HCT116 (cell line): Measurements from ENCODE around the gene LPIN1. TPM values are rescaled to one million over a fixed set of nuclear protein-coding genes. Genes with fewer than 3 reads are reported as not detected.

Experiments used
- ATAC-seq: fragments of 200-7000 bp; cut with Tn5 transposase; 2 replicates; pipeline ENCODE4 v1.9.1; 2020; ENCODE audit warnings: mild to moderate bottlenecking, moderate library complexity
- BruUV-seq: library from RNA; stranded (reverse); fragments of 400-500 nt; replicated peaks from 2 replicates; lab custom pipeline; 2021; lab: Mats Ljungman, UMichigan
- CTCF ChIA-PET: fragments of 300-600 bp; sonication (Branson Sonifier 250); formaldehyde crosslinking; loops from one replicate; lab custom pipeline; 2021; ENCODE audit warnings: antibody characterized with exemption; lab: Charles Lee
- POLR2A ChIA-PET: fragments of 300-600, 350-600 bp; sonication (Branson Sonifier 250); formaldehyde crosslinking; loops from one replicate; lab custom pipeline; 2021; ENCODE audit warnings: antibody characterized with exemption; lab: Charles Lee
- RAD21 ChIA-PET, 2 experiments: fragments of 300-600 bp; sonication (Branson Sonifier 250); formaldehyde crosslinking; loops; one replicate each; lab custom pipeline; 2023; ENCODE audit warnings: low total read pairs in 2 of 2; ENCODE audit not compliant: uncharacterized antibody in 2 of 2, unreplicated experiment in 2 of 2, low non-redundant PET in 1 of 2; lab: Charles Lee
- DNase-seq: peaks from one replicate; pipeline ENCODE4 v3.0.0-alpha.2; 2010; ENCODE audit warnings: low read depth, low spot score
- H2AFZ ChIP-seq: fragments of 200-600 bp; shearing (Covaris generic), sonication (generic); 2 replicates; pipeline ENCODE4 v1.6.1; 2017; ENCODE audit warnings: low read depth, mixed run types, mixed read lengths, antibody characterized with exemption, low read length; ENCODE audit not compliant: poor library complexity, severe bottlenecking
- H3K27ac ChIP-seq: 2 replicates; pipeline ENCODE4 v1.5.1; 2012; ENCODE audit warnings: low read depth, low read length
- H3K27me3 ChIP-seq: fragments of 200-600 bp; sonication (generic); 2 replicates; pipeline ENCODE4 v1.6.1; 2016; ENCODE audit warnings: mixed run types, low read length, mixed read lengths; ENCODE audit not compliant: insufficient read depth
- H3K36me3 ChIP-seq, 2 experiments: fragments of 200-500 bp in 1 of 2; fragments of 200-600 bp in 1 of 2; sonication (Bioruptor generic) in 1 of 2; sonication (generic) in 1 of 2; 2 replicates each; pipeline versions ENCODE4 v1.5.1 to v1.6.1; 2014 to 2016; ENCODE audit warnings: low read length in 2 of 2, inconsistent platforms in 1 of 2, mixed read lengths in 1 of 2, mixed run types in 1 of 2; ENCODE audit not compliant: insufficient read depth in 2 of 2, control insufficient read depth in 1 of 2
- H3K4me1 ChIP-seq, 2 experiments: fragments of 200-600 bp in 1 of 2; sonication (generic) in 1 of 2; 2 replicates each; pipeline versions ENCODE4 v1.5.1 to v1.6.1; 2012 to 2017; ENCODE audit warnings: low read length in 2 of 2, inconsistent platforms in 1 of 2, mild to moderate bottlenecking in 1 of 2, mixed read lengths in 1 of 2, mixed run types in 1 of 2, moderate library complexity in 1 of 2; ENCODE audit not compliant: insufficient read depth in 2 of 2, control insufficient read depth in 1 of 2
- H3K4me2 ChIP-seq: fragments of 200-600 bp; sonication (generic); 2 replicates; pipeline ENCODE4 v1.6.1; 2017; ENCODE audit warnings: mixed run types, low read length, mixed read lengths
- H3K4me3 ChIP-seq, 2 experiments: fragments of 200-600 bp in 1 of 2; sonication (generic) in 1 of 2; replicated peaks in 1 of 2; 2 replicates each; pipeline ENCODE4 v1.5.1; 2011 to 2016; ENCODE audit warnings: low read length in 2 of 2, control low read depth in 1 of 2, low read depth in 1 of 2, mild to moderate bottlenecking in 1 of 2, mixed read lengths in 1 of 2, mixed run types in 1 of 2
- H3K79me2 ChIP-seq: fragments of 200-600 bp; sonication (generic); 2 replicates; pipeline ENCODE4 v1.6.1; 2017; ENCODE audit warnings: mild to moderate bottlenecking, mixed run types, low read length, moderate library complexity, mixed read lengths; ENCODE audit not compliant: insufficient read depth
- H3K9ac ChIP-seq: fragments of 200-600 bp; sonication (generic); 2 replicates; pipeline ENCODE4 v1.6.1; 2016; ENCODE audit warnings: low read length, mixed read lengths
- H3K9me2 ChIP-seq: fragments of 200-600 bp; sonication (generic), shearing (Covaris generic); 2 replicates; pipeline ENCODE4 v1.6.1; 2017; ENCODE audit warnings: mixed run types, mild to moderate bottlenecking, moderate library complexity; ENCODE audit not compliant: insufficient read depth
- H3K9me3 ChIP-seq, 2 experiments: fragments of 200-500 bp in 1 of 2; fragments of 200-600 bp in 1 of 2; sonication (Bioruptor generic) in 1 of 2; sonication (generic) in 1 of 2; 2 replicates each; pipeline ENCODE4 v1.6.1; 2014 to 2017; ENCODE audit warnings: low read length in 2 of 2, mixed read lengths in 2 of 2, inconsistent platforms in 1 of 2, low read depth in 1 of 2, mild to moderate bottlenecking in 1 of 2, mixed run types in 1 of 2, moderate library complexity in 1 of 2; ENCODE audit not compliant: control insufficient read depth in 1 of 2, insufficient read depth in 1 of 2
- H4K20me1 ChIP-seq: fragments of 200-600 bp; sonication (generic), shearing (Covaris generic); 2 replicates; pipeline ENCODE4 v1.6.1; 2017; ENCODE audit warnings: mixed run types, mild to moderate bottlenecking, moderate library complexity; ENCODE audit not compliant: insufficient read depth
- ATF3 ChIP-seq: IDR thresholded peaks from 2 replicates; pipeline ENCODE4 v1.6.1; 2012
- CEBPB ChIP-seq: IDR thresholded peaks from 2 replicates; pipeline ENCODE4 v1.6.1; 2012; ENCODE audit warnings: low read depth
- EZH2 ChIP-seq: fragments of 200-600 bp; sonication (generic); IDR thresholded peaks from 2 replicates; pipeline ENCODE4 v1.6.1; 2017; ENCODE audit warnings: antibody characterized with exemption, mixed run types
- EZH2phosphoT487 ChIP-seq: fragments of 200-600 bp; IDR thresholded peaks from 2 replicates; pipeline ENCODE4 v1.6.1; 2018; ENCODE audit warnings: antibody characterized with exemption, borderline replicate concordance
- FOSL1 ChIP-seq: IDR thresholded peaks from 2 replicates; pipeline ENCODE4 v1.6.1; 2012; ENCODE audit warnings: low read depth
- POLR2A ChIP-seq: IDR thresholded peaks from 2 replicates; pipeline ENCODE4 v1.7.0; 2011; ENCODE audit warnings: borderline replicate concordance; ENCODE audit not compliant: insufficient read depth, insufficient read length; ENCODE audit errors: extremely low read depth
- POLR2AphosphoS5 ChIP-seq: IDR thresholded peaks from 2 replicates; pipeline ENCODE4 v1.6.1; 2011; ENCODE audit warnings: mild to moderate bottlenecking, low read depth, low read length, moderate library complexity
- SIN3A ChIP-seq: IDR thresholded peaks from 2 replicates; pipeline ENCODE4 v1.6.1; 2012; ENCODE audit warnings: low read depth
- SP1 ChIP-seq: IDR thresholded peaks from 2 replicates; pipeline ENCODE4 v1.6.1; 2012; ENCODE audit warnings: low read depth
- TCF7L2 ChIP-seq: IDR thresholded peaks from 2 replicates; pipeline ENCODE4 v1.7.0; 2011; ENCODE audit warnings: borderline replicate concordance, inconsistent platforms; ENCODE audit not compliant: insufficient read depth, insufficient read length; ENCODE audit errors: extremely low read depth
- ZFX ChIP-seq: fragments of 450-650 bp; IDR thresholded peaks from 2 replicates; pipeline ENCODE4 v1.6.1; 2017
- ZNF274 ChIP-seq: fragments of 200-500 bp; sonication (Bioruptor generic); IDR thresholded peaks from 2 replicates; pipeline ENCODE4 v1.6.1; 2014; ENCODE audit warnings: mild to moderate bottlenecking, low read depth, low read length, inconsistent platforms
- intact Hi-C: fragments of 100-400 bp; cut with micrococcal nuclease; formaldehyde crosslinking; loops from 2 replicates; pipeline ENCODE4 v1.10.0; 2022
- total RNA-seq: library from RNA; stranded (reverse); gene quantifications from one replicate; pipeline ENCODE4 v1.2.1, GENCODE V29; 2021; ENCODE audit not compliant: unreplicated experiment
- TF ChIP-seq, protein P1 (sequence below): IDR thresholded peaks from 2 replicates; pipeline ENCODE4 v1.6.1; 2012; ENCODE audit warnings: low read depth
- TF ChIP-seq, protein P2 (sequence below), 3 experiments: fragments of 200-600 bp in 1 of 3; sonication (generic) in 1 of 3; IDR thresholded peaks in 2 of 3; conservative IDR thresholded peaks in 1 of 3; 2 replicates each; pipeline ENCODE4 v1.5.1; 2012 to 2017; ENCODE audit warnings: low read depth in 2 of 3, low read length in 2 of 3, antibody characterized with exemption in 1 of 3, borderline replicate concordance in 1 of 3, control low read depth in 1 of 3, mild to moderate bottlenecking in 1 of 3, mixed read lengths in 1 of 3, mixed run types in 1 of 3, moderate library complexity in 1 of 3; ENCODE audit not compliant: insufficient read depth in 1 of 3

The LPIN1 gene
- total RNA-seq, 1 experiment from 2014 or later, result 16.7 TPM

DNA sequence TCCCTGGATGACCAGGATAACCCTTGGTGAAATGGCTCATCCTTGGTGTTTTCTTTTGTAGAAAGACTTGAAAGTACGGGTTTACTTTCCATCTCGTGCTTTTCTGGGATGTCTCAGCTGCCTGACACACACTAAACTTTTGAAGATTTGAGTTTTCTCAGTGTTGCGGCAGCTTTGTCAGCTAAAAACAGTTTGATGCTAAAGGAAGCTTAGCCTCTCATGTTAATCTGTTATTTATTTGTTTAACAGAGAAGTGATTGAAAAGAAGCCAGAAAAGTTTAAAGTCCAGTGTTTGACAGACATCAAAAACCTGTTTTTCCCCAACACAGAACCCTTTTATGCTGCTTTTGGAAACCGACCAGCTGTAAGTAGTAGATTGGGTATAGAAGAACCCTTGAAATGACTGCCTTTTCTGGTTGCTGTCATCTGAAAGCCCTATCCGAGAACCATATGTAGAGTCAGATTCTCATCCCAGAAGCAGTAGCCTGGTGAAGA lies 72.8 kb downstream of the LPIN1 start:
- ChIA-PET POLR2A (no interaction called here), RAD21 (no interaction called here), CTCF (interaction anchor here (1.6 kb wide), 1 partner anchor 10 kb away, joined by 4 read pairs; no protein-coding TSS in a partner anchor)
- Histone ChIP-seq H2AFZ (no peak overlapping the region), H3K9ac (no peak overlapping the region), H3K4me3 (no peak overlapping the region), H3K79me2 (no peaks in the 10 kb centered on the region), H3K9me3 (no peaks in the 10 kb centered on the region), H3K27ac (no peak overlapping the region), H3K4me1 (peaks cover 0 to 6% of the 10 kb centered on the region in 2 experiments; a peak in 1 of 4 replicates), H3K4me2 (no peak overlapping the region), H3K27me3 (no peaks in the 10 kb centered on the region), H3K36me3 (peaks cover 3 to 6% of the 10 kb centered on the region in 2 experiments; a peak in 3 of 4 replicates), H4K20me1 (no peaks in the 10 kb centered on the region), H3K9me2 (no peaks in the 10 kb centered on the region)
- TF ChIP-seq POLR2AphosphoS5 (no peak), TCF7L2 (no peak), ZNF274 (no peak)
- TF ChIP-seq, protein P1, sequence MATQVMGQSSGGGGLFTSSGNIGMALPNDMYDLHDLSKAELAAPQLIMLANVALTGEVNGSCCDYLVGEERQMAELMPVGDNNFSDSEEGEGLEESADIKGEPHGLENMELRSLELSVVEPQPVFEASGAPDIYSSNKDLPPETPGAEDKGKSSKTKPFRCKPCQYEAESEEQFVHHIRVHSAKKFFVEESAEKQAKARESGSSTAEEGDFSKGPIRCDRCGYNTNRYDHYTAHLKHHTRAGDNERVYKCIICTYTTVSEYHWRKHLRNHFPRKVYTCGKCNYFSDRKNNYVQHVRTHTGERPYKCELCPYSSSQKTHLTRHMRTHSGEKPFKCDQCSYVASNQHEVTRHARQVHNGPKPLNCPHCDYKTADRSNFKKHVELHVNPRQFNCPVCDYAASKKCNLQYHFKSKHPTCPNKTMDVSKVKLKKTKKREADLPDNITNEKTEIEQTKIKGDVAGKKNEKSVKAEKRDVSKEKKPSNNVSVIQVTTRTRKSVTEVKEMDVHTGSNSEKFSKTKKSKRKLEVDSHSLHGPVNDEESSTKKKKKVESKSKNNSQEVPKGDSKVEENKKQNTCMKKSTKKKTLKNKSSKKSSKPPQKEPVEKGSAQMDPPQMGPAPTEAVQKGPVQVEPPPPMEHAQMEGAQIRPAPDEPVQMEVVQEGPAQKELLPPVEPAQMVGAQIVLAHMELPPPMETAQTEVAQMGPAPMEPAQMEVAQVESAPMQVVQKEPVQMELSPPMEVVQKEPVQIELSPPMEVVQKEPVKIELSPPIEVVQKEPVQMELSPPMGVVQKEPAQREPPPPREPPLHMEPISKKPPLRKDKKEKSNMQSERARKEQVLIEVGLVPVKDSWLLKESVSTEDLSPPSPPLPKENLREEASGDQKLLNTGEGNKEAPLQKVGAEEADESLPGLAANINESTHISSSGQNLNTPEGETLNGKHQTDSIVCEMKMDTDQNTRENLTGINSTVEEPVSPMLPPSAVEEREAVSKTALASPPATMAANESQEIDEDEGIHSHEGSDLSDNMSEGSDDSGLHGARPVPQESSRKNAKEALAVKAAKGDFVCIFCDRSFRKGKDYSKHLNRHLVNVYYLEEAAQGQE, result no peak
- intact Hi-C loops, result no loop called here
- ATAC-seq (no peak), DNase-seq (no peak)
- no TSS peak for BruUV-seq

GRCh38 chr2:11820650-11821049 lies 74.2 kb downstream of the LPIN1 start:
- no peaks in the 10 kb centered on the region for H3K9me2 ChIP-seq
- POLR2A ChIA-PET, result no interaction called here
- no peaks in the 10 kb centered on the region for H3K9me3 ChIP-seq
- intact Hi-C loops, result no loop called here
- H3K27me3 ChIP-seq, result no peaks in the 10 kb centered on the region
- no peak overlapping the region for H3K4me3 ChIP-seq
- no peak for ATAC-seq
- H4K20me1 ChIP-seq, result no peaks in the 10 kb centered on the region
- no peak overlapping the region for H2AFZ ChIP-seq
- RAD21 ChIA-PET, result no interaction called here
- no peak overlapping the region for H3K9ac ChIP-seq
- H3K79me2 ChIP-seq, result no peaks in the 10 kb centered on the region
- CTCF ChIA-PET, result no interaction called here
- BruUV-seq, result no TSS peak
- no peak overlapping the region for H3K27ac ChIP-seq
- no peak for DNase-seq
- peaks cover under 1 to 6% of the 10 kb centered on the region in 2 experiments; a peak in 3 of 4 replicates for H3K36me3 ChIP-seq
- peaks cover 0 to 6% of the 10 kb centered on the region in 2 experiments; a peak in 1 of 4 replicates for H3K4me1 ChIP-seq
- H3K4me2 ChIP-seq, result no peak overlapping the region
- TF ChIP-seq SP1 (no peak), FOSL1 (no peak), EZH2 (no peak), ZNF274 (no peak), TCF7L2 (no peak), CEBPB (no peak), ATF3 (no peak), SIN3A (no peak), EZH2phosphoT487 (no peak), POLR2A (no peak), ZFX (no peak), POLR2AphosphoS5 (no peak)
- TF ChIP-seq, protein P2, sequence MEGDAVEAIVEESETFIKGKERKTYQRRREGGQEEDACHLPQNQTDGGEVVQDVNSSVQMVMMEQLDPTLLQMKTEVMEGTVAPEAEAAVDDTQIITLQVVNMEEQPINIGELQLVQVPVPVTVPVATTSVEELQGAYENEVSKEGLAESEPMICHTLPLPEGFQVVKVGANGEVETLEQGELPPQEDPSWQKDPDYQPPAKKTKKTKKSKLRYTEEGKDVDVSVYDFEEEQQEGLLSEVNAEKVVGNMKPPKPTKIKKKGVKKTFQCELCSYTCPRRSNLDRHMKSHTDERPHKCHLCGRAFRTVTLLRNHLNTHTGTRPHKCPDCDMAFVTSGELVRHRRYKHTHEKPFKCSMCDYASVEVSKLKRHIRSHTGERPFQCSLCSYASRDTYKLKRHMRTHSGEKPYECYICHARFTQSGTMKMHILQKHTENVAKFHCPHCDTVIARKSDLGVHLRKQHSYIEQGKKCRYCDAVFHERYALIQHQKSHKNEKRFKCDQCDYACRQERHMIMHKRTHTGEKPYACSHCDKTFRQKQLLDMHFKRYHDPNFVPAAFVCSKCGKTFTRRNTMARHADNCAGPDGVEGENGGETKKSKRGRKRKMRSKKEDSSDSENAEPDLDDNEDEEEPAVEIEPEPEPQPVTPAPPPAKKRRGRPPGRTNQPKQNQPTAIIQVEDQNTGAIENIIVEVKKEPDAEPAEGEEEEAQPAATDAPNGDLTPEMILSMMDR (IDR thresholded peaks at IDR 0.05 in 2 of 3, conservative IDR thresholded peaks at IDR 0.05 in 1 of 3; ENCODE audit: borderline replicate concordance in 1 of 3, insufficient read depth in 1 of 3, low read depth in 2 of 3, low read length in 2 of 3), result no peak
